BJ (cell line): ENCODE data around the gene DOK3. TPM values are rescaled to one million over a fixed set of nuclear protein-coding genes. Genes with fewer than 3 reads are reported as not detected.

Experiments
- CTCF ChIA-PET: fragments of 350-600 bp; formaldehyde crosslinking; extraction: SDS; loops from one replicate; lab custom pipeline; 2021; ENCODE audit warnings: antibody characterized with exemption, inconsistent platforms; lab: Yijun Ruan, JAX
- POLR2A ChIA-PET: fragments of 300-600 bp; sonication (Branson Sonifier 250); formaldehyde crosslinking; extraction: SDS; loops from one replicate; lab custom pipeline; 2021; ENCODE audit warnings: antibody characterized with exemption; lab: Charles Lee
- DNase-seq: peaks from one replicate; pipeline ENCODE4 v3.0.0-alpha.2; 2011; ENCODE audit warnings: low read depth
- H3K27me3 ChIP-seq: 2 replicates; pipeline ENCODE4 v1.6.0; 2011; ENCODE audit warnings: low read length; ENCODE audit not compliant: control insufficient read depth, insufficient read depth
- H3K36me3 ChIP-seq: 2 replicates; pipeline ENCODE4 v1.5.1; 2011; ENCODE audit warnings: low read length; ENCODE audit not compliant: control insufficient read depth, insufficient read depth
- H3K4me3 ChIP-seq: 2 replicates; pipeline ENCODE4 v1.5.1; 2011; ENCODE audit warnings: low read depth, mild to moderate bottlenecking, control low read depth, low read length
- CTCF ChIP-seq: IDR thresholded peaks from 2 replicates; pipeline ENCODE4 v1.5.1; 2011; ENCODE audit warnings: low read depth, mild to moderate bottlenecking, control low read depth, inconsistent platforms, low read length, moderate library complexity; ENCODE audit not compliant: insufficient read depth
- polyA plus RNA-seq: library from polyadenylated mRNA; depleted of rRNA; stranded (reverse); fragments of >200 nt; gene quantifications from 2 replicates; pipeline ENCODE4 v1.2.3, GENCODE V29; 2011

DOK3 gene
- polyA plus RNA-seq, 1 experiment, result 1.2 TPM

GRCh38 chr5:177459819-177460628 lies 49.6 kb downstream of the DOK3 start:
- DNase-seq, result no peak
- Histone ChIP-seq H3K36me3 (peaks cover 41% of the 10 kb centered on the region), H3K4me3 (no peak overlapping the region), H3K27me3 (no peaks in the 10 kb centered on the region)
- POLR2A ChIA-PET, result no interaction called here
- no peak for TF ChIP-seq CTCF
- CTCF ChIA-PET, result interaction anchor here (1.1 to 18.6 kb wide), 4 partner anchors 12 to 70 kb away, joined by 4 to 352 read pairs (median 44); partner anchors contain the start of genes F12, PDLIM7 and PFN3

DNA sequence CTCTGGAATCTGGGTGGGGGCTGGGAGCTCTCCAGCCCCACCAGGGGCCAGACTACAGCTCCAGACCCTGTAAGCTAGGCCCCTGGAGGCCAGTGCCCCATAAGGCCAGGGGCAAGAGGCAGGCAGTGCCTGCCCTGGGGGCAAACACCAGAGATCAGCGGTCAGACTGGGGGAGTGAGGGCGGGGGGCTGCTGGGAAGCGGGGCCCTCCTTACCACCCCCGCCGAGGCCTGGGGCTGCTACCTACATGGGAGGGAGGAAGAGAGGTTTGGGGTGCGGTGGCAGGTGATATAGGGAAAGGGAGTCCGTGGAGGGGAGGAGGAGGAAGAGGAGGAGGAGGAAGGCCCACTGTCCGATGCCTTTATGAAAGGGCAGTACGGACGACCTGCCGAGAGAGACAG lies 50.3 kb downstream of the DOK3 start:
- peaks cover 41% of the 10 kb centered on the region for H3K36me3 ChIP-seq

DNA sequence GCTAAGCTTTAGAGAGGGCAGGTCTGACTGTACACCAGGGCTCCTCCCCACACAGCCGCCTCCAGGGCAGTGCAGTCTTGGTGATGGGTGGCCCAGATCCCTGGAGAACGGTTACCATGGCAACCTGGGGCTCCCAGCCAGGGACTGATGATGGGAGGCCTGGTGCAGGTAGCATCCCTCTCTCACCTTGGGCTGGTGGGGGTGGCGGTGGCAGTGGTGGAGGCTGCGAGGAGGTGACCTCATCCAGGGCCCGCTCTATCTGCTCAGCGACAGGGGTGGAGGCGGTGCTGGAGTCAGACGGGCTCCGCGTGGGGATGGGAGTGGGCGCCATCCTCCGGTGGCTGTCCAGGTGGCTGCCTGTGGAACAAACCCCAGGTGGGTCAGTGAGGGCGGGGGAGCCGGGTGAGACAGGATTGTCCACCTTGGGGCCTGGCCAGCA lies 50.7 kb downstream of the DOK3 start:
- no peak for DNase-seq
- ChIA-PET CTCF (interaction anchor here (7.8 to 18.6 kb wide), 2 partner anchors 37 to 54 kb away, joined by 82 to 352 read pairs; partner anchors contain the start of genes F12, PDLIM7 and PFN3), POLR2A (no interaction called here)
- TF ChIP-seq CTCF, result no peak
- H3K4me3 ChIP-seq, result no peak overlapping the region
- H3K27me3 ChIP-seq, result no peaks in the 10 kb centered on the region
- peaks cover 41% of the 10 kb centered on the region for H3K36me3 ChIP-seq

More for the DNA sequence above, 50.3 kb downstream of the DOK3 start:
- CTCF ChIA-PET, result interaction anchor here (1.7 to 18.6 kb wide), 3 partner anchors 37 to 70 kb away, joined by 4 to 352 read pairs (median 82); partner anchors contain the start of genes F12, PDLIM7 and PFN3
- no peak for DNase-seq
- POLR2A ChIA-PET, result no interaction called here
- H3K4me3 ChIP-seq, result no peak overlapping the region
- no peaks in the 10 kb centered on the region for H3K27me3 ChIP-seq
- no peak for TF ChIP-seq CTCF

DNA sequence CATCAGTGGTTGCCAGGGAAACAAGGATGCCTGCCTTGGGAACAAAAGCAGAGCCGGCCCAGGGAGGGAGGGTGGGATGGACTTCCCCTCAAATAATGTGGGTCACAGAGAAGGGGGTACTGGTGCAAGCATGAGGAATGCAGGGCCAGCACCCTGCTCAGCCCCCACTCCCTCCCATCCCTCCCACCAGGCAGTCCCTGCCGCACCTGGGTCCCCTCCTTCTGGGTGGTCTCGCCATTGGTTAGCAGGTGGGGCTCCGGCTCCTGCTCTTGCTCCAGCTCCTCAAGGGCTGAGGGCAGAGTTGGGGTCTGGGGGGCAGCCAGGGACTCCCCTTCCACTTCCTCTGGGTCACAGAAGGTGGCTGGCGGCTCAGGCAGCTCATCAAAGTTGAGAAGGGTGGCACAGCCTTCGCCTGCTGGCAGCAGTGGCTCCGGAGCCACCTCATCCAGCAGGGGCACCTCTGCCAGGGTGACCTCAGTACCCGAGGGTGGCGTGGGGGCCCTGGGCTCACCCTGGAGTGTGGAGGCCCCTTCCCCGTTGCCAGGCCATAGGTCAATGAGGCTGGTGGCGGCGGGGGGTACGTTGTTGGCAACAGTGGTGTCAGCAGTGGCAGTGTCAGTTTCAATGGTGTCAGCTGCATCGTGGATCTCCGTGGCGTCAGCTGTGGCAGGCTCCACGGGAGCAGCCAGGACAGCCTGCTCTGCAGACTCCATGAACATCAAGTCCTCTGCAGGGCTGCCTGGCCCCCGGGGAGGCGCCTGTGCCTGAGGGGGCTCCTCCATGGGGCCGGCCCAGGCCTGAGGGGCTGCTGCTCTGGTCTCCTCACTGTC lies 51.6 kb downstream of the DOK3 start:
- CTCF ChIA-PET, result interaction anchor here (0.8 to 18.6 kb wide), 17 partner anchors 8 to 344 kb away, joined by 3 to 352 read pairs (median 5); partner anchors contain the start of genes F12, PDLIM7 and PFN3
- Histone ChIP-seq H3K4me3 (no peak overlapping the region), H3K36me3 (peaks cover 39% of the 10 kb centered on the region), H3K27me3 (no peaks in the 10 kb centered on the region)
- POLR2A ChIA-PET, result interaction anchor here (0.8 kb wide), 1 partner anchor 37 kb away, joined by 8 read pairs; no protein-coding TSS in a partner anchor
- no peak for TF ChIP-seq CTCF
- DNase-seq, result no peak
